Right renal cortex interstitium (tissue), 3 donors: Measurements from ENCODE around the gene DNAH14. TPM values are rescaled to one million over a fixed set of nuclear protein-coding genes. Genes with fewer than 3 reads are reported as not detected.

Experiments
- DNase-seq, 3 donors: peaks; one replicate each; pipeline ENCODE4 v3.0.0-alpha.2; 2013; ENCODE audit warnings: low read depth in 3 of 3, low spot score in 2 of 3
- polyA plus RNA-seq, 3 donors: library from polyadenylated mRNA; unstranded; fragments of 120-200 nt; gene quantifications; one replicate each; pipeline ENCODE4 v1.2.1, GENCODE V29; 2013; ENCODE audit not compliant: insufficient read length in 3 of 3

Gene DNAH14
- polyA plus RNA-seq, 3 donors, result 13.4 to 17.2 (median 15.2) TPM

GRCh38 chr1:225422795-225423517, 493.5 kb downstream of the DNAH14 start:
- DNase-seq, result no peak

- DNase-seq, result no peak
Observed at GRCh38 chr1:225423518-225423855, 494.0 kb downstream of the DNAH14 start.

DNA sequence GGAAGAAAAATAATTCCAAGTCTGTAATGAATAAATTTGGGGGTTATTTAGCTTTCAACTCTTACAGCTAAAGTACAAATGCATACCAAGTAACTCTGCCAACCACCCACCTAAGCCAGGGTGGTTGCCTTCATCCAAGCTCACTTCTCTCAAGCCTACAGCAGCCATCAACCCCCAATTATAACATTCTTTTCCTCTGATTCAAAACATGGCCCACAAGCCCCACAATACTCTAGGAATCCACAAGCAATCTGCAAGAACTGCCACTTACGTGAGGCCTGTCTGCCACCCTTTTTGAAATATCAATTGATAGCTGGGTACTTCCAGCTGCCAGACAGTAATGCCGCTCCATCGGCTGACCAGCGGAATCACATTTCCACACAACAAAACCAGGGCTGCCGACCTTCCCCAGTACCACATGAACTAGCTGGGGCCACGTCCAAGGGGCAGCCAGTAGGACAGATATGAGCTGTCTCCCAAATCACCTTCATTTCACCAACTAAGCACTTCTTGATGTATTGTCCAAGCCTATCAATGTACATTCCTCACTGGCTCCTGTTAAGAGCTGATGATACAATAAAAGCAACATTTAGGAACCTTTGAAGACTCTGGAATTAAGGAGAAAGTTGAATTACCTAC, 495.2 kb downstream of the DNAH14 start:
- no peak for DNase-seq

DNA sequence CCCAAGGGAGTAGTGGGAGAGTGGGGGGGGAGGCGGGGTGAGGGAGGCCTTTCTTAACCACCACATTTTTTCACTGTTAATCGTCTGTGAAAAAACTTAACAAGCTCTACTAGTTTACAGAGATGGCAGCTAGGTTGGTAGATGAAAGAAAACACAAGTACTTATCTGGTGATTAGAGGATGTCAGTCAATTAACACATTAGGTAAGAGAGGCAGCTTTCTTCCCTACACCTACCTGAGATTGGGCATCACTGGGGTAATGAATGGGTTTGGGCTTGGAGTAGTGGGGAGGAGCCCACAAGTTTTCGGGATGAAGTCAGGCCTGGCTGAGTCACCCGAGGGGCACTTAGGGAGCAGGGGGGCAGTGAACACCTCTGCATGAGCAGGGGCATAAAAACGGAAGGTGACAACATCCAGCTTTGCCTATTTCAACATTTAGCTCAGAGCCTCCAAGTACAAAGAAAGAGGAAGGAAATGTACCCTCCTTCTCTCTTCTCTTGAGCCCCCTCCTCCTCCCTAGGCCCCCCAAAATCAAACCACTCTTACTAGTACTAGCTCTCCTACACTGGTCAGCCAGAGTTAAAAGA, 495.8 kb downstream of the DNAH14 start:
- DNase-seq, result no peak

GRCh38 chr1:225426395-225427234, 497.1 kb downstream of the DNAH14 start:
- DNase-seq, result no peak

DNA sequence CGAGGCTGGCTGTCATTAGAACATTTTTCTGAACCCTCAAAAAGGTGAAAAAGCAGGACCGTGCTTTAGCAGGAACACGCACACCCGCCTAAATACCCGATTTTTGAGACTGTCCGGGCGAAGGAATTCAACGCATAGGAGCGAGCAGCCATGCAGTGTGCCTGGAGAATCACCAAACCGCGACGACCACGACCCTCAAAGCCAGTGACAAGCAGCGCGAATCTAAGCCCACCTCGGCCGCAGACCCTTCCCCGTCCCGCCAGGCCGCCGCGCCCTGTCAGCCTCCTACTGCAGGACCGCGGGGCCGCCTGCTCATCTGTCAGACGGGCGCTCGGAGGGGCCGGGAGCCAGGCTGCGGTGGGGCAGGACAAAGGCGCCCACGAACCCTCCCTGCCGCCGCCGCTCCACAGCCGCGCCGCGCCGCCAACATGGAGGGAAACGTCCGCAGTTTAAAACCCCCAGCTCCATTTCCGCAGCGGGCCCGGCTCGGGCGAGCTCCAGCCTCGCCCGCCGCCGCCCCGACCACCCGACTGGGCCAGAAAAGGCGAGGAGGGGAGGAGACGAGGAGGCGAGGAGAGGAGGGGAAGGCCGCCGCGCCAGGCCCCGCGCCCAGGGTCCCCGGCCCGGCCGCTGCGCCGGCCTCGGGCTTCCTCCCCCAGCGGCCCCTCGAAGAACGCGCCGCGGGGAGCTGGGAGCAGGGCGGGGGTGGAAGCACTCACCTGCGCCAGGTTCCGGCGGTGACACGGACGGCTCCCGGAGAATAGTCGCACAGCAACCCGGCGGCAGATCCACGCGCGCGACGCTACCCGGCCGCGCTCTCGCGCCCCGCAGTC, 498.0 kb downstream of the DNAH14 start, which contains the start of gene LBR:
Gene LBR (minus strand): TSS at position 804 of the 833 bp plus-strand sequence. CDS start 3,963 bp downstream, outside the sequence.
- no peak for DNase-seq

DNA sequence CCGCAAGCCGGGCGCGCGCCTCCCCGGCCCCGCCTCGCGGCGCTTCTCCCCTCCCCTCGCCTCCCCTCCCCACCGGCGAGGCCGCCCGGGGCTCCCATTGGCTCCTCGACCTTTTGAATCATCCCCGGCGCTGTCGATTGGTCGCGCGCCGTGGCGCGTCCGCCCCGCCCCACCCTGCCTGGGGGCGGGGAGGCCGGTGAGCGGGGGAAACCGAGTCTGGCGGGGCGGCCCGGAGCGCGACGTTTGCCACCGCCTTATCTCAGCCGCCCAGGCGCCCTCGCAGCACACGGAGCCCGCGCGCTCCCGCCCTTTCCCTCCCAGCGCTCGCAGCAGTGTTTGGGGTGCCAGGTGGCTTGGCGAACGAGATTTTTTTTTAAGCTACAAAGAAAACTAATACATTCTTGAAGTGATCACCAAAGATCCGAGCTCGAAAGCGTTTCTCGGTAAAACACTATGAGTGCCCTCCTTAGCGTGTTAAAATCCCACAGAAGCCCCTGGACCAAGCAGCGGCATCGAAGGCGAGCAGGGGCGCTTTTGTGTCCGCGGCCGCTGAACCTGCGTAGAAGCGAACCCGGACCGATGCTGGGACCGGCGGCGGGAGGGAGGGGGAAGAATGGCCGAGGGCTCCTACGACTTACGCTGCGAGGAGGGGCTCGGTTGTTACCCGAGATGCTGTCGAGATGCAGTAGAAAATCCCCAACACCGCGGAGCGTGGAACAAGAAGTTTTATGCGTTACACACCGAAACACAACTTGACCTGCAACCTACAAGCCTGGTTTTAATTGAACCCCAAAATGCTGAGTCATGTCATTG, 498.8 kb downstream of the DNAH14 start:
- peak in 2 of 3 donors; percentile 85 to 87 for DNase-seq

DNA sequence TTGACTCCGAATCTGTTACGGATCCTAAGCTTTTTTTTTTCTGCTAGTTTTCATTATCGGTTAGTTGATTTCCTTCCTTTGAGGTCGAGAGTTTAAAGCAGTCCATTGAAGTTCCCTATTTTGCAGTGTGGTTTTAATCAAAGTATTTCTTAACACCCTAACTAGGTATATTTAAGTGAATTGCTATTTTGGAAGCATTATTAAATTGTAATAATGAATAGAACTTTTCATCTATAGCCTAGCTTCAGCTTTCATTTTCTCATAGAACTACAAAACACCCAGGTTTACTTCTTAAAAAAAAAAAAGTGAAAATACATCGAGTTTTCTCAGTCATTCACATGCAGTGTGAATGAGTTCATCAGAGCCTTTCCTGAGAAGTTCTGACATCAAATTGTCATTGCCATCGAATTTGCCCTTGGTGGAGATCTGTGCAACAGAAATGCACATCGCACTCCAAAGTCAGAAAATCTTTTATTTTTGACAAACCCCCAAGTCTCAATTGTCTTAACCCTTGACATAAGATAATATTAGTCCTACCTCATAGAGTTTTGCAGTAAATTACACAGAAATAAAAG, 499.5 kb downstream of the DNAH14 start:
- no peak for DNase-seq

DNA sequence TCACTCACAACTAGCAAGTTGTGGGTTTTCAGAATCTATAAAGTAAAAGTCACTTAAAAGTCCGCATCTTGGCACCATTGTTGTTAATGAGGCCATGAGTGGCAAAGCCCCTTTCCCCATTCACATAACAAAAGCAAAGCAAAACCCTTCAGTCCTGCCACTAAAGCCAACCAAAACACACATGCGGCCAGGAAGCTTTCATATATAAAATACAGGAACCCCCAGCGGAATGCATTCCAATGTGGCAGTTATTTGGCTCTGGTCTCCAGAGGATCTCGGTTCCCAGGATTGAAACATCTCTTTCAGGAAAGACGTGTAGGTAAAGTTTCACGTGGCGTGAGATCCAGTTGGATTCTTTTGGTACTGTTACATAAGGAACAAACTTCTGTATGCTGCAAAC, 500.8 kb downstream of the DNAH14 start:
- no peak for DNase-seq

DNA sequence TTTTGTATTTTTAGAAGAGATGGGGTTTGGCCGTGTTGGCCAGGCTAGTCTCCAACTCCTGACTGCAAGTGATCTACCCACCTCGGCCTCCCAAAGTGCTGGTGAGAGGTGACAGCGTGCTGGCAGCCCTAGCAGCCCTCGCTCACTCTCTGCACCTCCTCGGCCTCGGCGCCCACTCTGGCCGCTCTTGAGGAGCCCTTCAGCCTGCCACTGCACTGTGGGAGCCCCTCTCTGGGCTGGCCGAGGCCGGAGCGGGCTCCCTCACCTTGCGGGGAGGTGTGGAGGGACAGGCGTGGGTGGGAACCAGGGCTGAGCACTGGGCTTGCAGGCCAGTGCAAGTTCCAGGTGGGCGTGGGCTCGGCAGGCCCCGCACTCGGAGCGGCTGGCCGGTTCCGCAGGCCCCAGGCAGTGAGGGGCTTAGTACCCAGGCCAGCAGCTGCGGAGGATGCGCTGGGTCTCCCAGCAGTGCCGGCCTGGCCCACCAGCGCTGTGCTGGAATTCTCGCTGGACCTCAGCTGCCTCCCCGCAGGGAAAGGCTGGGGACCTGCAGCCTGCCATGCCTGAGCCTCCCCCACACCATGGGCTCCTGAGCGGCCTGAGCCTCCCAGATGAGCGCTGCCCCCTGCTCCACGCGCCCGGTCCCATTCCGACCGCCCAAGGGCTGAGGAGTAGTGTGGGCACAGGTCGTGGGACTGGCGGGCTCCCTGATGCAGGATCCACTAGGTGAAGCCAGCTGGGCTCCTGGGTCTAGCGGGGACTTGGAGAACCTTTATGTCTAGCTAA, 501.8 kb downstream of the DNAH14 start:
- DNase-seq, result no peak

- no peak for DNase-seq
Observed at GRCh38 chr1:225434046-225434445, 504.6 kb downstream of the DNAH14 start.

DNA sequence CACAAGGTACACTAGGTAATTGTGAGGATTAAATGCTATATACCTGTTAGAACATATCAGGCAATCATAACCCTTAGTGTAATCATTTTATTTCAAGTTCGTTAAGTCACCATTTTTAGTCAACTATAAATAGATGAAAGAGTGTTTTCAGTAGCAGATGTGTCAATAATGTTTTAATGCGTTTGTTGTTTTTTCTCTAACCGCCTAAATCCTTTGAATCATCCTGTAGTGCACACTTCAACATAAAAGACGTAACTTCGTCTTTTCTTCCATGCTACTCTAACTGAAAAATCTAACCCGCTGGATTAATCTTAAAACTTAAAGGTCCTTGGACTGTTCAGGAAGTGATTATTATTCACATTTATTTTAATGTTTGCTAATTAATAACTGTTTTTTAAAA, 505.6 kb downstream of the DNAH14 start:
- no peak for DNase-seq

DNA sequence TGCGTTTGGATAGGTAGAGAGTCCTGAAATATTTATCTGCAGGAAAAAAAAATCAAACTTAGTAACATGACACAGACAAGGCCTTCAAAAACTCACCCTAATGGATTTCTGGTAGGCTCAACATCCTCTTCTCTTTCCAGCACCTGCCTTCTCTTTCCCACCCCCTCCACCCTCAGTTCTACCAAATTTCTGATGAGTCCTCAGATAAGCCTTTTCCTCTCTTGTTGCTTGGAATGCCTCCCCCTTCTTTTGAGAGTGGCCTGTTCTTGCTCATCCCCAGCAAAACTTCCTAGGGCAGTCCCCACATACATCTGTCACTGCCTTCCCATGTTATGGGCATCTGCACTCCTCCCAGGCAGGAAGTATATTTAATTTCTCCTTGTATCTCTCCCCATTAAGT, 506.0 kb downstream of the DNAH14 start:
- no peak for DNase-seq

DNA sequence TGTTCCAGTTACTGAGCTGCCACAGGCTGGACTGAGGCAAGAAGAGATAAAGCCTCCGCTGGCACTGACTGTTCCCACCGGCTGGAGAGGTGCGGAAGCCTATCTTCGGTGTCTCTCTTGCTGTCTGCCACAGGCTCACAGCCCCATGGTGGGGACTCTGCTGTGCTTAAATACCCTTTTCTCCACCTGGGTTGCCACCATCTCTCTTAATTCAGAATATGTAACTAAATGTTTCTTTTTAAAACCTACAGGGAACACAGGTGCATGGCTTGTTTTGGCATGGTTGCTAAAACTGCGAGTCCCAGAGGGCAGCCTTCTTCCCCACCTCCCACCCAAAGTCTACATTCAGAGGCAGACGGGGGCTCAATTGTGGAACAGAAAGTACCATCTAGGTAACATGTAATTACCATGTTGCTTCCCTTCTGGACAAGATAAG, 506.5 kb downstream of the DNAH14 start:
- no peak for DNase-seq

GRCh38 chr1:225437710-225438437, 508.4 kb downstream of the DNAH14 start:
- no peak for DNase-seq

GRCh38 chr1:225440380-225441221, 511.1 kb downstream of the DNAH14 start:
- no peak for DNase-seq
